ENCODE results near the gene ZFAND5.
A peak's percentile ranks its signal among the peaks of the same experiment; 100 is the strongest.

The ZFAND5 gene

DNA sequence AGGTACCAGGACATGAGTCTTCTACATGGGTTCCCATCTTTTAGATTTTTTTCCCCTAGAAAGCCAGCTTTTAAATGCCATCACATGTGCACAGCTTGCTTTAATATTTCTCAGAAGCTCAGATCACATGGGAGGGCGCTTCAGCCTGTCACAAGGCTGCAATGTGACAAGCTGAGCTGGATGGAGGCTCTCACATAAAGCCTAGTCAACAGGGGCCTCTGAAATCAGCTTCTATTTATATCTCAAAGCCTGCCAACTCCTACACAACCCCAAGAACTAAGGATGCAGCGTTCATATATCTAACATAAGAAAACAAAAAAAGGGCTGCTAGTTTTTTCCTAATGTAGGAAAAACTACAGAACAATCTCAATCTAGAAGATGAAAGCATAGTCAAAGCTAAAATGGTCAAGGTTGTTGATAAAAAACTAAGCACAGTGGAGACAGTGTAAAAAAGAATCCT lies 2.3 kb downstream of the ZFAND5 start:
- peak; percentile 58 for DNase-seq (ENCODE audit: low spot score)

DNA sequence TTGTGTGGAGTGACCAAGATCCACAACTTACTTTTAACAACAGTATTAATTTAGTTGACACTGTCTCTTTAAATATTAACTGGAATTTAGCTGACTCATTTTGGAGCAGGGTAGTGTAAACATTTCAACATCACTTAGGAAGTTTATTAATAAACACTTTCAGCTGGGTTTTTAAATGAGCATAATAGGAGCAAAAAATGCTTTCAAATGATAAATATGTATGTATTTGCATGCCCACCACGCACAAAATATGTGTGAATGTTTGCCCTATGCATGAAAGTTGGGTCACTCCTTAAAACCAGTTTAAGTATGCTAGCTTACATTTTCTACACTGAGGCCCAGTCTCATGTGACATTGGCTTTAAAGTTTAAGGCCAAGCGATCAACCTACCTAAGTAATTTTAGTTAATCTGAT lies 2.9 kb downstream of the ZFAND5 start:
- no peak for DNase-seq (ENCODE audit: low spot score)

DNA sequence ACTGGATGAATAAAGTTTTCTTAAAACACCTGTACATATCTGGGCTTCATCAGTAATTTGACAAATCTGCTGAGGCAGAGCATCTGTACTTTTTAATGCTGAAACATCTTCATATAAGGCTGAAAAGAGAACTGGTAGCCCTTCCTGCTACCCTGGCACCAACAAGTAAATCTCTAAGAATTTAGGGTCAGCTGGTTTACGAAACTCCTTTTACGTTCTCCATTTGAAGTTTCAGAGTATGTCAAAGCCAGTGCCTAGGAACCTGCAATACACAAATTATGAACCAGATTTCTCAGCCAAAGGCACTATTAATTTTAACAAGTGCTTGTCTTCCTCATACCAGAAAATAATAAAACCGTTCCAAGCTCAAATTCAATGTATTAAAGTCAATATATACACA lies 3.8 kb downstream of the ZFAND5 start:
- no peak for DNase-seq (ENCODE audit: low spot score)

DNA sequence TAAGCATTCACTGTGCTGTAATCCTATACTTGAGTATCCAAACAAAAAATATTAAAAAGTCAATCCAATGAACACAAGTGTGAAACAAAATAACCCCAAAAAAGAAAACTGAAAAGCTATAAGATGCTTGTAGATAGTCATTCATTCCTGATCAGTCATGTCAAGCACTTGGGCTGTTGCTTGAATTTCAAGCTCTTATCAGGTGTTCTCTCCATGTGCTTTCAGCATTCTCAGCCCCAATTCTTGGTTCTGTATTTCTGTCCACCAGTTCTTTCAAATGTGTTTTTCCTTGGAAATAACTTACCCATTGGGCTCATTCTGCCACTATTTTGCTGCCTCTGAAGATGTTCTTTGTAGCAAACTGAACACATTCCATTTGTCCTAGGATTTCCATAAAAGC lies 4.7 kb downstream of the ZFAND5 start:
- DNase-seq (ENCODE audit: low spot score): no peak

DNA sequence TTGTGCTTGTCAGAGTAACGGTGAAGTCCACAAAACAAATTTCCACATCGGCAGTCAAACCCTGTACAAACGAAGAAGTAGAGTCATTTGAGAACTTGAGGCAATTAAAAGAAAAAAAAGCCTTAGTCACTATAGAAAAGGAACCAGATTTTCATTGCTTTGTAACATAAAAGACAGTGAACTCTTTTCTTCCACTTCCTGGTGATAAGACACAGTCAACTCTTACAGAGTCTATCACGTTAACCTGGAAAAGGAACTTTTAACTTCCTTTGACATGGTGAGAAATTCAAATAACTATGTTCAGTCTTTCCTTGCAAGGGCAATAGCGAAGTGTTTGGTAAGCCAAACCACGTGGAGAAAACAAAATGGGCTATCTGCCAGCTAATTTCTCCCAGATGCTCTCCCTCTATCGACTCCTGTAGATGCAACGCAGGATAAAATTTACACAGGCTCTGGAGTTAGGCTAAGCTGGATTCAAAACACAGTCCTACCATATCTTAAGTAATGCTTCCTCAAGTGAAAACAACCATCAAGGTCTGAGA lies 8.9 kb downstream of the ZFAND5 start:
- DNase-seq (ENCODE audit: low spot score): no peak

DNA sequence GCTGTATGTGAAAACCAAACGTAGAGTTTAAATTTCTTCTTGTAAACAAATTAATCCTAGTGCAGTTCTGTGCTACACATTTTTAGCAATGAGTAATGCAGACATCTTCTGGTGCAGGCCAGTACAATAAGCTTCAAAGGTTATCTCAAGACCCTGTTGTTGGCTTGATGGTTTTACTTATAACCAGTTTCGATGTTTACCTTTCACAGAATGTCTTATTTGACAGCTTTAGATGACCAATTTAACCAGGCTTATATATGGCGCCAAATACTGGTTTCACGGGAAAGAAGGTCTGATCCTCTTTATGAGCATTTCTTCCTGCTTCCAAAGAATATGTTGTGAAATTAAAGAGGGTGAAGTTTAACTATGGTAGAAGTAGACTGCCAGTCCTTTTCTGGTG lies 9.9 kb downstream of the ZFAND5 start:
- DNase-seq (ENCODE audit: low spot score): no peak

DNA sequence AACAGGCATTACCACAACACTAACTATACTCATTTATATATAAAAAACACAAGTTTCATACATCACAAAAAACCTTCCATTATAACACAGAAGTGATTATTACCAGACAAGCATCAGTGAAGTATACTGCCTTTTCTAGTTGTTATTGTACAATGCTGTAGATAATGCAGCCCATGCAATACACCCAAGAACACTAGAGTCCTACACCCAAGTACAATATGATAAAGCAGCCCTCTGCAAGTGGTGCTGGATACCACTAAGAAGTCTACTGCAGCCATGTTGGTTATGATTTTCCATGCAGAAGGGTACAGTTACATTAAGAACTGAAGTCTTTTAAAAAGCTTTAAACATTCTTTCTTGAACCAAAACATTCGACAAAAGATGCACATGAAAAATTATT lies 10.3 kb downstream of the ZFAND5 start:
- no peak for DNase-seq (ENCODE audit: low spot score)

DNA sequence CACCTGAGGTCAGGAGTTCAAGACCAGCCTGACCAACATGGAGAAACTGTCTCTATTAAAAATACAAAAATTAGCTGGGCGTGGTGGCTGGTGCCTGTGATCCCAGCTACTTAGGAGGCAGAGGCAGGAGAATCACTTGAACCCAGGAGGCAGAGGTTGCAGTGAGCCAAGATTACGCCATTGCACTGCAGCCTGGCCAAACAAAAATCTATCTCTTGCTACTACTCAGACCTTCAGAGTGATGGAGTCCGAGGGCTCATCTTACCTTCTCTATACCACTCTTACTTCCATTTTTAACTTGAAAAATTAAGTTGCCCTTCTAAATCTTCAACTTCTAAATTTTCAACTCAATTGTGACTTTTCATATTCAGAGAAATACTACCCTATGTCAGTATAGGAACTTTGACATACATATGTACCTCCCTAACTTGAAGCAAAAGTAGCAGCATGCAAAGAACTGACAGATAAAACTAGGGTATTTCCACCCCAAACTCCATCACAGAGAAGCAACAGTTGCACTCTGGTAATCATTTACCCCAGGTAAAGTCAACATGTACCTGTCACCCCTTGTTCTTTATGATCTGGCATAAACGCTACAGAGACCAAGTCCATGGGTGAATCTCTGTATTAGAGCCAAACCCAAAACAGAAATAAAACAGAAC lies 11.4 kb downstream of the ZFAND5 start:
- no peak for DNase-seq (ENCODE audit: low spot score)

DNA sequence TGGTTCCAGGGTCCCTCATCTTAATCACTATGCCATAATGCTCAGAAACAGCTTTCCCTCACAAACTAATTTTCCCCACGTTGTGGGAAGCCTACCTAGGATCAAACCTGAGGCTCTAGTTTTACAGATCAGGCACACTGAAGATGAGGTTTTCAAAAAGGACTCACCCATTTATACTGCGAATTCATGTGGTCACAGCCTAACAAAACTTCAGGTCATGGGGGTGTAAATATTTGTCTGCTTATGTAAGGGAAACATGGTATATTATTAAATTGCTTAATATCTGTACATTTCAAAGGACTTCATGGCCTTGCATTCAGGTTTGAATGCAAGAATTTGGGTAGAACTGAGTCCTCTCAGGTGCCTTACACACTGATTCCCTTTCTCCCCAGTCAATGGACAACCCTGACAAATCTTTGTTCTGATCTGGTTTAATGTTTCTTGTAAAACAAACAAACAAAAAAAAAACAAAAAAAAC lies 12.1 kb downstream of the ZFAND5 start:
- DNase-seq (ENCODE audit: low spot score): no peak

DNA sequence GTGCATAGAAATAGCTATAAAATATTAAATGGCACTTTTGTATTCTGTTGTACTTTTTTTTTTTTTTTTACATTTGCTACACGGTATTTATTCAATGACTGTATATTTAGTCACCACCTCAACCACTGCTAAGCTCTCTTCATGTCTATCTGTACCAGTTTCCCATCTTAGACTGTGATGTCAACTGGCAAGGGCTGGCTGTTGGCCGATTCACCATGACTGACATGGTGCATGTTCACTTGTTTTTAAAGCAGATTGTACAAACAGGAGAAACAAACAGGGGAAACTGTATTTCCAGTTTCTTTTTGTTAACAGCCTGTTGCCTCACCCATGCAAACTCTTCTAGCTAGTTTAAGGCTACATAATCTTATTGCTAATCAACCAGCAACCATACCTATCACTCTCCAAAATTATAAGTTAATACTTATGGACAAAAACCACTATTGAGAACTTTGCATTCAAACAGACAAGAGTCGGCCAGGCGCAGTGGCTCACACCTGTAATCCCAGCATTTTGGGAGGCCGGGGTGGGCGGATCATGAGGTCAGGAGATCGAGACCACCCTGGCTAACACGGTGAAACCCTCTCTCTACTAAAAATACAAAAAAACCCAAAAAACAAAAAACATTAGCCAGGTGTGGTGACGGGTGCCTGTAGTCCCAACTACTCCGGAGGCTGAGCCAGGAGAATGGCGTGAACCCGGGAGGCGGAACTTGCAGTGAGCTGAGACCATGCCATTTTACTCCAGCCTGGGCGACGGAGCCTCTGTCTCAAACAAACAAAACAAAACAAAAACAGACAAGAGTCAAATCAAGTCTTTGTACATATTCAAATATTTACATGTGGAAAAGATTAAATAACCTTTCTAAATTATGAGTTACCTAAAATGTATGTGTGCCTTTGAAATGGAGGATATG lies 13.2 kb downstream of the ZFAND5 start:
- no peak for DNase-seq (ENCODE audit: low spot score)

DNA sequence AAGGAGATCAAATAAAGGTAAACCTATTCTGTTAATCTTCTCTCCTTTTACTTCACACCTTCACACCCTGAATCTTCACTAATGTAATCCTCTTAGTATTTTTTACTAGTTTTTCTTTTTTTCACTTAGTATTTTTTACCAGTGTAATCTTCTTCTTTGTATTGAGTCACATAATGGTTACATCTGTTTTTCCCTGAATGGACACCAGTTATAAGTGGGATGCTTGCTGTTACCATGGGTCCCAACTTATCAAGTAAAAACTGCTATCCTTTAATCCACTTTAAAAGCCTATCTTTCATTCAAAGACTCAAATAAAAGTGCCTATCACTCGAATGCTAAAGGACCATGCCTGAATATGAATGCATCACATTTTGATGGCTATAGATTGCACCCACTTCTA lies 15.1 kb downstream of the ZFAND5 start:
- no peak for DNase-seq (ENCODE audit: low spot score)

DNA sequence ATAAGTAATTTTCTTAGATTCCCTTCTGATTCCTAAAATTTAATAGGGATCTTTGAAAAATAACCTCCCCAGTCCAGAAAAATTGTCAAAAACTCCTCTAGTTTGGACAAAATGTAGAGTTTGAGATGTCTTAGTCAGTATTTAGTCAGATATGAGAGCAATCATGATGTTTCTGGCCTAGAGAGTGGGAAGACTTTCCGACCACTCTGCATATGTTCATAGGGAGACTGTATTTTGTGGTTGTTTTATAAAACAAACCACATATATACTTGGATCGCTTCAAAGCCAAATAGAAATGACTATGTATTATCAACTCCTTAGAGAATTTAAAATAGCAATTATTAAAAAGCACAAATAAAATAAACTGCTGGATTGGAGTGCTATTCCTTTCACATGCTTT lies 15.8 kb downstream of the ZFAND5 start:
- DNase-seq (ENCODE audit: low spot score): no peak

DNA sequence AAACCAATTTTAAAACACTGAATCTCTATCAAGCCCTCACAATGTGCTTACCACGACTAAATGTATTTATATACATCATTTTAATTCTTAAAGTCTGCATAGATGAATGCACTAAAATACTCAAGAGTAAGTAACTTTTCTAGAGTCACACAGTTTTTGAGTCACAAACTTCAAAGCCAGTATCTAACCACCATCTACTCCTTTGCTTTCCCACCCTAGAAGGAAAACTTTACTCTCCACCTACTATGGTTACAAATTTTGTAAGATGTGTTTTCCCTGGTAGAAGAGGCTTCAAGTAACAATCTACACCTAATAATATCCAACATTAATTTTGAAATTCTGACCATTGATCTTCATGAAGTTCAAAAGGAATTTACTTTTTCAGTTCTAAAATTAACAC lies 18.7 kb downstream of the ZFAND5 start:
- DNase-seq (ENCODE audit: low spot score): no peak

DNA sequence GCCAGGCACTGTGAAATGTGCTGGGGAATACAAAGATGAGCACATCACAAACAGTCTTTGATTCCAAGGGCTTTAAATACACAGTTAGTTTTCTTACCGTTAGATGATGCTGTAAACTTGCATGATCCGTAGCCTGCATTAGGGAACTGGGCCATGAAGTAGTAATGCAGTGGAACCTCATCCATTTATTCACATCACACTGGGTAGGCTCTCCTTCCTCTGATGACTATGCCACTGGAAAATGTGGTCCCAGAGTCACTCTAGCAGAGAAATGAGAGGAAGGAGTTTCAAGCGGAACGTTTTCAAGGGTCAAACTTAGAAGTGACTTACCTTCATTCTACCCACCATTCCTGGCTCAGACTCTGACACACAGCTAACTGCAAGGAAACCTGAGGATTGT lies 26.4 kb downstream of the ZFAND5 start:
- DNase-seq (ENCODE audit: low spot score): no peak

DNA sequence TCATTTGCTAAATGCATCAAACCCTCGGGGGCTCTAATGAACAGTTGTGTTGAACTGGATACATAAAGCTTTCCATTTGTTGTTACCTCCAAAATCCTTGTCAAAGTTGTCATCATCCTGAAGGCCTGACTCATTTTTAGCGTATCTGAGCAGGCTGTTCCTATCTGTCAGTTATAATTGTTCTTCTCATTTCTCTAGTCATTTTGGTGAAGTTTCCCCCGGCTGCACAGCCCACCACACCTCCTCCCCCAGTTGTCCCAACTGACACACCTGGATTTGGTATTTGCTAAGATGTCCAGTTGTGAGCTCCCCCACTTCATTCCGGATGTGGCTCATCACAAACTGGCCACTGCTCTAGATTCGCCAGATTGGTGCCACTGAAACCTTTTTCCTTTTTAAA lies 27.7 kb downstream of the ZFAND5 start:
- no peak for DNase-seq (ENCODE audit: low spot score)

DNA sequence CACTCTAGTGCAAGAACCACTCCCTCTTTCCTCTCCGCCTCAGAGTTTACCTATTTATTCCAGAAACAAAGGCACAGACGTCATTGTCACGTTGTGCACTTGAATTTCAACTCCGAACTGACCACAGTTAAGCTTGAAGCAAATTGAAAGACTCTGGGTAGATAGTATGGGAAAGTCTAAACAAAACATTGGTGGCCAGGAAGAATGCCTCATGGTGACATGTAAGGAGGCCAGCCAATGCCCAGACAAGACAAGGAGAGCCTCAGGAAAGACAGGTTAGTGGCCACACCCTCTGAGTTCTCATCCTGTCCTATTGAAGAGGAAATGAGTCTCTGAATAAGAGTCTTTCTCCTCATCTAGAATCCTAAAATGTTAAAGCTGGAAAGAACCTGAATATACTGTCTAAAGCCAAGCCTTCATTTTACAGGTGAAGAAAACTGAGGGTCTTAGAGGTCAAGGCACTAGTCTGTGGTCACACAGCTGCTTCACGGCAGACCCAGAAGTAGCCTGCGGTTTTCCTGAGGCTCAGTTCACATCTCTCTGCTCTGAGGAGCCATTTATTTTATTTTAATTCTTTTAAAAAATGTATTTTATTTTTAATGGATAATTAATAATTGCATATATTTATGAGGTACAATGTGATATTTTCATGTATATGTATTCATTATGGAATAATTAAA lies 30.2 kb downstream of the ZFAND5 start:
- DNase-seq (ENCODE audit: low spot score): no peak

DNA sequence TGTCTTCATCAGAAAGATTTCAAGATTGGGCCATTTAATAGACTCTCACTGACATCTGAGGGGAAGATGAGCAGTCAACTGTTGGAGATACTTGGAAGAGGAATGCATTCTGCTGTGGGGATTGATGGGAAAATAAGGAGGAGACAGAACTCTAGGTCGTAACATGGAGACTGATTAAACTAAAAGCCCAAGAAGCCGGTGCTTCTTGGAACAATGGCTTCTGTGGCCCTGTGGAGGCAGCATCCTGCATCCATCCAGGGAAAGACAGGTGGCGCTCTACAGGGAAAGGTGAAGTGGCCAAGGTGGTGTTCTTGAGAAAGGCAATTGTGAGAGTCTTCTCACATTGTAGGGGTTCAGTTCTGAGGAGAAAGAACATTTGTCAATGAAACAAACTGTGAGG lies 31.3 kb downstream of the ZFAND5 start:
- no peak for DNase-seq (ENCODE audit: low spot score)

DNA sequence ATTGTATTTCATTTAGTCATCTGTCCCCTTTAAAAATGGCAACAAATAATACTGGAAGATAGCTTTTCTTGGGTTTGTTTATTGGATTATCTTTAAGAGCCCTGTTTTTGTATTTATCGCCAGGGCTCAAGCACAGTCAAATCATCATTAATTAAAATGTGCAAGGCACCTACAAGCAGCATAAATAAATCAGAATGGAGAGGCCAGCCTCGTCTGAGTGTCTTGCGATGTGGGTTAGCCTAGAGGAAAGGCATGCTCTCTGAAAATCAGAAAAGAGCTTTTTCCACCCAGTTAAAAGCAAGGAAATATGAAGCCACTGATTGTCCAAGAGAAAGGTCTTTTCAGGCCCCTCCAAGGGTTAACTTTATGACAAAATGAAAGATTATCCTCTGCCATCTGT lies 31.8 kb downstream of the ZFAND5 start:
- DNase-seq (ENCODE audit: low spot score): no peak

DNA sequence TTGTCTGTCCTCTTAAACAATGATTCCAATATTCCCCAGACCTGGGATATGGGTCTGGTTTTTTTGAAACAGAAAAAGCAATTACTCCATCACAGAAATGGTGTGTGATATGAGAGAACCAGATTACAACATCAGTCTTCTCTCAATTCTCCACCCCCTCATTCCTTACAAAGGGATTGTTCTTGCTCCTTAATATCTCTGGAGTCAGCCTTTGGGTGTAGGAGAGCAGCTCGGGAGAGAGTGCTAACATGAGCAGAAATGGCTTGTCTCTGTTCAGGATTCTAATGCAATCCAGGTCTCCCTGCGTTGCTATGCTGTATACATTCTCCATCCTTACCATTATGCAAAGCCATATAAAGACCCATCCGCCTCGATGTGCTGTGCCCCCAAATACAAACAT lies 32.7 kb downstream of the ZFAND5 start:
- no peak for DNase-seq (ENCODE audit: low spot score)

DNA sequence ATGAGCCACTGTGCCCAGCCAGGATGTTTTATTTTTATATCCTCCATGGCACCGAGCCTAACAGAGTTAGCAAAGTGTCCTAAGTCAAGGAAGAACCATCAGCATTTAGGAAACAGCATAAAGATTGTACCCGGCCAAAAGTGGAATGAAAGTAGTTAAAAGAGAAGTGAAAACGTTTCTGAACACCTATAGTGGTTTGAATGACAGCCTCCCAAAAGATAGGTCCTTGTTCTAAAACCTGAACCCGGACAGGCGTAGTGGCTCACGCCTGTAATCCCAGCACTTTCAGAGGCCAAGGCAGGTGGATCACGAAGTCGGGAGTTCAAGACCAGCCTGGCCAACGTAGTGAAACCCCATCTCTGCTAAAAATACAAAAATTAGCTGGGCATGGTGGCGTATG lies 37.4 kb downstream of the ZFAND5 start:
- no peak for DNase-seq (ENCODE audit: low spot score)

DNA sequence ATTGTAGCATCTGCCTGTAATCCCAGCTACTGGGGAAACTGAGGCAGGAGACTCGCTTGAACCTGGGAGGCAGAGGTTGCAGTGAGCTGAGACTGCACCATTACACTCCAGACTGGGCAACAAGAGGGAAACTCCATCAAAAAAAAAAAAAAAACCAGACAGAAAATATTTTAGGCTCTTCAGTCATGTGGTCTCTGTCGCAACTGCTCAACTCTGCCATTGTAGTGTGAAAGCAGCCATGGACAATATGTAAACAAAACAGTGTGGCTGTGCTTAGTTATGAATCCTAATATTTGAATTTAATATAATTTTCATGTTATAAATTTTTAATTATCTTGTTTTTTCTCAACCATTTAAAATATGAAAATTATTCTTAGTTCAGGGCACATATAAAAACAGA lies 38.4 kb downstream of the ZFAND5 start:
- no peak for DNase-seq (ENCODE audit: low spot score)

DNA sequence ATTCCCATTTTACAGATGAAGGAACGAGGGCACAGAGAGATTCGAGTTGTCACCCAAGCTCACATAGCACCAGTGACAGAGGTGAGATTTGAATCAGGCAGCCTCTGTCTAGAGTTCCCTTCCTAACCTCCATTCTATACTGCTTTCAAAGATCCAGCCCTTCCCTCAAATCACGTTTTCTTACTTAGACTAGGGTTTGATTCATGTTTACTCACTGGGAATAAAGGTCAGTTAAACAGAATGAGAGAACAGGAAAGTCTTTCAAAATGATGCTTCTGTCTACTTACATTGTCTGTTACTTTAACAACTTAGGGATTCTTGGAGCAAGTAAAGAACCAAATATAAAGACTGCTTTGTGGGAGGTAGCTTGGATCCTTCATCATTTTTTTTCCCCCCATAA lies 40.0 kb downstream of the ZFAND5 start:
- no peak for DNase-seq (ENCODE audit: low spot score)

DNA sequence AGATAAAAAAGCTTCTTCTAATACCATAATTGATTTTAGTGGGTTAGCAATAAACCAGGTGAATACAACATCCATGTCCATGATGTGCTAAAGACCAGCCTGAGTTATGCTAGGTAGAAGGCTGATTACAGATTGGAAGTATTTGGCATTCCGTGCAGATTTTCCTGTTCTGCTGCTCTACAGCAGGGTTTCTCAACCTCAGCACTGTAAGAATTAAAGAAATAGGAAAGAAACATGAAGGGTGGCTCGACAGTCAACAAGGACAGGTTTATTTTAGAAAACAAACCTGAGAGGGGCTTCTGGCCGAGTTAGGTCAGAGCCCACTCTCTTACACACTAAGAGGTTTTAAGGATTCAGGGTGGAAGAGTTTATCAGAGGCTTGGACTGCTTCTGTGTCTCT lies 42.3 kb downstream of the ZFAND5 start:
- DNase-seq (ENCODE audit: low spot score): no peak
